Lung microvascular endothelial cell (primary cell): Measurements from ENCODE around the gene FYCO1. TPM values are rescaled to one million over a fixed set of nuclear protein-coding genes. Genes with fewer than 3 reads are reported as not detected.
"Not testable (repeated sequence)": the region's sequence is repeated elsewhere in the genome, so short reads cannot be mapped to it uniquely, and the experiment has no call there.

Source experiments
- DNase-seq, 2 donors: peaks; one replicate each; pipeline versions ENCODE4 v3.0.0 to v3.0.0-alpha.2; 2010; ENCODE audit warnings: low read depth in 2 of 2
- total RNA-seq: library from RNA; depleted of rRNA; stranded (reverse); fragments of >200 nt; gene quantifications from 2 replicates; pipeline ENCODE4 v1.2.1, GENCODE V29; 2014

Gene FYCO1
- 9.6 and 11.5 TPM in 2 replicates for total RNA-seq

GRCh38 chr3:45995236-45996192 is at the start of gene FYCO1:
Gene FYCO1 (minus strand): TSS chr3:45995824. CDS start chr3:45984910, 10,914 bp downstream.
- DNase-seq, result peak; percentile 92

GRCh38 chr3:46038916-46039315 is 43.3 kb upstream of the FYCO1 start:
- DNase-seq, result no peak

- DNase-seq, result not testable (repeated sequence)
These were observed 42.4 kb upstream of the FYCO1 start for GRCh38 chr3:46038071-46038470.

- DNase-seq, result no peak
These were observed 40.6 kb upstream of the FYCO1 start for GRCh38 chr3:46036191-46036590.

GRCh38 chr3:46031747-46032146 is 36.1 kb upstream of the FYCO1 start:
- DNase-seq, result no peak

- DNase-seq, result no peak
These were observed 35.6 kb upstream of the FYCO1 start for GRCh38 chr3:46031269-46031668.

- DNase-seq, result no peak
These were observed 35.0 kb upstream of the FYCO1 start for GRCh38 chr3:46030626-46031025.

- DNase-seq, result no peak
These were observed 34.4 kb upstream of the FYCO1 start for GRCh38 chr3:46029953-46030543.

- DNase-seq, result no peak
These were observed 32.2 kb upstream of the FYCO1 start for GRCh38 chr3:46027736-46028397.

- no peak for DNase-seq
These were observed 31.5 kb upstream of the FYCO1 start, which contains the start of gene XCR1 for GRCh38 chr3:46027021-46027705. Gene XCR1 (minus strand): TSS chr3:46027483. CDS start chr3:46021947, 5,536 bp downstream.

GRCh38 chr3:46025139-46025538 is 29.5 kb upstream of the FYCO1 start:
- no peak for DNase-seq

GRCh38 chr3:46024131-46024530 is 28.5 kb upstream of the FYCO1 start:
- peak; percentile 19 to 54 for DNase-seq

- DNase-seq, result no peak
These were observed 27.5 kb upstream of the FYCO1 start for GRCh38 chr3:46022909-46023785.

- DNase-seq, result no peak
These were observed 25.9 kb upstream of the FYCO1 start for GRCh38 chr3:46021516-46021915.

GRCh38 chr3:46020766-46021510 is 25.3 kb upstream of the FYCO1 start:
- DNase-seq, result no peak

GRCh38 chr3:46019707-46020106 is 24.1 kb upstream of the FYCO1 start:
- no peak for DNase-seq

- DNase-seq, result no peak
These were observed 22.1 kb upstream of the FYCO1 start for GRCh38 chr3:46017720-46018119.

- no peak for DNase-seq
These were observed 17.9 kb upstream of the FYCO1 start for GRCh38 chr3:46013316-46014094.

GRCh38 chr3:46012246-46012645 is 16.6 kb upstream of the FYCO1 start:
- DNase-seq, result no peak
